H1 (cell line): Measurements from ENCODE around the gene ARHGAP21.
"Not testable (repeated sequence)": the region's sequence is repeated elsewhere in the genome, so short reads cannot be mapped to it uniquely, and the experiment has no call there.

ENCODE experiments used
- ATF3 ChIP-seq: IDR thresholded peaks from 2 replicates; pipeline ENCODE4 v1.6.1; 2011; ENCODE audit warnings: low read depth, mild to moderate bottlenecking, low read length; ENCODE audit not compliant: insufficient read depth
- CTCF ChIP-seq, 3 experiments: IDR thresholded peaks; 1 replicate in 2 of 3; 2 replicates in 1 of 3; pipeline versions ENCODE4 v1.5.1 to v1.6.1; 2011; ENCODE audit warnings: low read length in 3 of 3, mild to moderate bottlenecking in 3 of 3, inconsistent platforms in 2 of 3, low read depth in 1 of 3, moderate library complexity in 1 of 3; ENCODE audit not compliant: insufficient read depth in 1 of 3; ENCODE audit errors: control extremely low read depth in 1 of 3
- MAFK ChIP-seq: IDR thresholded peaks from 2 replicates; pipeline ENCODE4 v1.6.1; 2012; ENCODE audit warnings: low read depth, mild to moderate bottlenecking, improper control_type of control experiment, low read length
- POLR2A ChIP-seq, 2 experiments: IDR thresholded peaks; 1 replicate in 1 of 2; 2 replicates in 1 of 2; pipeline ENCODE4 v1.6.1; 2011; ENCODE audit warnings: low read depth in 2 of 2, low read length in 2 of 2, mild to moderate bottlenecking in 2 of 2; ENCODE audit errors: control extremely low read depth in 1 of 2
- POLR2AphosphoS5 ChIP-seq: IDR thresholded peaks from 2 replicates; pipeline ENCODE4 v1.6.1; 2011; ENCODE audit warnings: low read depth, low read length
- SP4 ChIP-seq: IDR thresholded peaks from 2 replicates; pipeline ENCODE4 v1.6.1; 2012; ENCODE audit warnings: low read length, inconsistent platforms
- SUZ12 ChIP-seq: fragments of 200-600 bp; sonication (generic); IDR thresholded peaks from 2 replicates; pipeline ENCODE4 v1.6.1; 2012; ENCODE audit warnings: mild to moderate bottlenecking, inconsistent platforms, low read length, moderate library complexity, mixed read lengths
- TBP ChIP-seq: IDR thresholded peaks from 2 replicates; pipeline ENCODE4 v1.6.1; 2011; ENCODE audit warnings: low read depth, low read length, improper control_type of control experiment
- YY1 ChIP-seq: IDR thresholded peaks from 2 replicates; pipeline ENCODE4 v1.6.1; 2011; ENCODE audit warnings: low read depth, mild to moderate bottlenecking, low read length
- ZNF274 ChIP-seq: IDR thresholded peaks from 2 replicates; pipeline ENCODE4 v1.7.0; 2012; ENCODE audit warnings: low read length, borderline replicate concordance; ENCODE audit errors: extremely low read depth

GRCh38 chr10:24758254-24758653 lies 34.6 kb upstream of the ARHGAP21 start:
- TF ChIP-seq CTCF (IDR thresholded peaks at IDR 0.05; ENCODE audit: control extremely low read depth in 1 of 3, insufficient read depth in 1 of 3, low read depth in 1 of 3, low read length in 3 of 3); ZNF274; SUZ12; TBP; SP4; YY1; POLR2A (IDR thresholded peaks at IDR 0.05; ENCODE audit: control extremely low read depth in 1 of 2, low read depth in 2 of 2, low read length in 2 of 2); ATF3; POLR2AphosphoS5; MAFK: not testable (repeated sequence)
